Omental fat pad (tissue), 4 donors: ENCODE measurements around the gene BCL11B. TPM values are rescaled to one million over a fixed set of nuclear protein-coding genes. Genes with fewer than 3 reads are reported as not detected.

Experiments
- ATAC-seq: fragments of 150-250 bp; one replicate; pipeline ENCODE4 v1.9.1; 2016; ENCODE audit warnings: mild to moderate bottlenecking, moderate library complexity; ENCODE audit not compliant: low FRiP score
- DNase-seq: peaks from one replicate; pipeline ENCODE4 v3.0.0-alpha.2; 2019; ENCODE audit warnings: low spot score
- CTCF ChIP-seq, 3 donors: fragments of 450-650 bp; IDR thresholded peaks; one replicate each; pipeline ENCODE4 v1.5.1; 2016 to 2017; ENCODE audit warnings: antibody characterized with exemption in 3 of 3, mild to moderate bottlenecking in 3 of 3, moderate library complexity in 2 of 3
- total RNA-seq, 4 donors: library from RNA; depleted of rRNA; stranded (reverse); fragments of >200 nt; gene quantifications; one replicate each; pipeline ENCODE4 v1.1.0, GENCODE V29; 2016

The BCL11B gene
- total RNA-seq, 4 donors from 2014 or later: 0.56 to 2.0 (median 0.77) TPM

GRCh38 chr14:99136401-99136800, 135.6 kb downstream of the BCL11B start:
- DNase-seq (no peak), ATAC-seq (no peak)
- TF ChIP-seq CTCF (IDR thresholded peaks at IDR 0.05): no peak

- DNase-seq (no peak), ATAC-seq (no peak)
- TF ChIP-seq CTCF (IDR thresholded peaks at IDR 0.05): no peak
Observed at GRCh38 chr14:99136047-99136400, 136.0 kb downstream of the BCL11B start.

- ATAC-seq (no peak), DNase-seq (no peak)
- TF ChIP-seq CTCF (IDR thresholded peaks at IDR 0.05): no peak
Observed at GRCh38 chr14:99134516-99135046, 137.4 kb downstream of the BCL11B start.

GRCh38 chr14:99133636-99134515, 138.1 kb downstream of the BCL11B start:
- DNase-seq: no peak
- no peak for TF ChIP-seq CTCF (IDR thresholded peaks at IDR 0.05)
- no peak for ATAC-seq

GRCh38 chr14:99132821-99133635, 139.0 kb downstream of the BCL11B start:
- no peak for TF ChIP-seq CTCF (IDR thresholded peaks at IDR 0.05)
- no peak for DNase-seq
- no peak for ATAC-seq

GRCh38 chr14:99131632-99132271, 140.2 kb downstream of the BCL11B start:
- DNase-seq (no peak), ATAC-seq (no peak)
- TF ChIP-seq CTCF (IDR thresholded peaks at IDR 0.05): no peak
